Type B pancreatic cell (in vitro differentiated cells): ENCODE data around the gene ZNF726. TPM values are rescaled to one million over a fixed set of nuclear protein-coding genes. Genes with fewer than 3 reads are reported as not detected.

Source experiments
- DNase-seq: peaks from one replicate; pipeline ENCODE4 v3.0.0; 2021; ENCODE audit warnings: mixed read lengths; ENCODE audit not compliant: unreplicated experiment; ENCODE audit errors: extremely low spot score
- H3K27ac Mint-ChIP-seq: 2 replicates; pipeline ENCODE4 v1.8.0; 2021; ENCODE audit warnings: mild to moderate bottlenecking, mixed read lengths
- H3K27me3 Mint-ChIP-seq: 2 replicates; pipeline ENCODE4 v1.8.0; 2021; ENCODE audit warnings: mixed read lengths
- H3K36me3 Mint-ChIP-seq: 2 replicates; pipeline ENCODE4 v1.8.0; 2021; ENCODE audit warnings: mixed read lengths
- H3K4me1 Mint-ChIP-seq: one replicate; pipeline ENCODE4 v1.8.0; 2021; ENCODE audit warnings: mixed read lengths; ENCODE audit not compliant: unreplicated experiment
- H3K4me3 Mint-ChIP-seq: 2 replicates; pipeline ENCODE4 v1.8.0; 2021; ENCODE audit warnings: mild to moderate bottlenecking, mixed read lengths
- H3K9me3 Mint-ChIP-seq: 2 replicates; pipeline ENCODE4 v1.8.0; 2021; ENCODE audit warnings: mixed read lengths
- CTCF ChIP-seq: fragments of 200-600 bp; sonication (generic); conservative IDR thresholded peaks from 2 replicates; pipeline ENCODE4 v1.5.0; 2021; ENCODE audit warnings: antibody characterized with exemption, mild to moderate bottlenecking
- total RNA-seq: library from RNA; stranded (reverse); gene quantifications from 2 replicates; pipeline ENCODE4 v1.2.1, GENCODE V29; 2021; ENCODE audit warnings: low replicate concordance

Gene ZNF726
- total RNA-seq, 1 donor from 2014 or later = 6.8 TPM

DNA sequence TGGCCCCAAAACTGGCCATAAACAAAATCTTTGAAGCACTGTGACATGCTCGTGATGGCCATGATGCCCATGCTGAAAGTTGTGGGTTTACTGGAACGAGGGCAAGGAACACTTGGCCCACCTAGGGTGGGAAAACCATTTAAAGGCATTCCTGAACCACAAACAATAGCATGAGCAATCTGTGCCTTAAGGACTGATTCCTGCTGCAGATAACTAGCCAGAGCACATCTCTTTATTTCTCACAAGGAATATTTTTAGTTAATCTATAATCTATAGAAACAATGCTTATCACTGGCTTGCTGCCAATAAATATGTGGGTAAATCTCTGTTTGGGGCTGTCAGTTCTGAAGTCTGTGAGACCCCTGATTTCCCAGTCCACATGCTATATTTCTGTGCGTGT lies 10.3 kb upstream of the ZNF726 start:
- no peak for TF ChIP-seq CTCF
- peaks cover 3% of the 10 kb centered on the region for H3K9me3 Mint-ChIP-seq

DNA sequence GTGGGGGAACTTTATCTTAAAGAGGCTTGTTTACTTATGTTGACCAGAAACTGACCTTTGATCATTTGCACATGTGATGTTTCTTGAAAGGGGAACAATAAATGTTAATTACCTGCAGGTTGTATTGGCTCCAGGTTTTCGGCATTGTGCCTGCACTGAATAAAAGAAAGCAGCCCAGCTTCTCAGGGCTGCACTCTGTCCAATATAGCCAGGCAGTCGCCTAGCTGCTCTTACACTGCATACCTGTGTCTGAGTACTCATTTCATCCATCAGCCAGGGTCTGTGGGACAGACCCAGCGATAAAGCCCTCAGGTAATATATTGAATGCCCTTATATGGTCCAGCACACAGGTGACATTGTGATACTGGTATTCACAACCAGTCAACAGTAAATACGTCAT lies 8.9 kb upstream of the ZNF726 start:
- peaks cover 3% of the 10 kb centered on the region for H3K9me3 Mint-ChIP-seq
- DNase-seq = no peak
- H3K27me3 Mint-ChIP-seq = no peaks in the 10 kb centered on the region
- no peaks in the 10 kb centered on the region for H3K4me1 Mint-ChIP-seq
- H3K36me3 Mint-ChIP-seq = no peaks in the 10 kb centered on the region
- no peak overlapping the region for H3K4me3 Mint-ChIP-seq
- H3K27ac Mint-ChIP-seq = no peak overlapping the region
- no peak for TF ChIP-seq CTCF

More for the DNA sequence above, 10.3 kb upstream of the ZNF726 start:
- no peaks in the 10 kb centered on the region for H3K4me1 Mint-ChIP-seq
- H3K4me3 Mint-ChIP-seq = no peak overlapping the region
- no peaks in the 10 kb centered on the region for H3K36me3 Mint-ChIP-seq
- no peak for DNase-seq
- H3K27ac Mint-ChIP-seq = no peak overlapping the region
- H3K27me3 Mint-ChIP-seq = no peaks in the 10 kb centered on the region

GRCh38 chr19:23906835-23907234 lies 7.9 kb upstream of the ZNF726 start:
- H3K9me3 Mint-ChIP-seq = peaks cover 3% of the 10 kb centered on the region

GRCh38 chr19:23908165-23908564 lies 6.5 kb upstream of the ZNF726 start:
- no peak overlapping the region for H3K27ac Mint-ChIP-seq
- H3K4me1 Mint-ChIP-seq = no peaks in the 10 kb centered on the region
- no peaks in the 10 kb centered on the region for H3K36me3 Mint-ChIP-seq
- DNase-seq = no peak
- no peak for TF ChIP-seq CTCF
- no peak overlapping the region for H3K4me3 Mint-ChIP-seq
- no peaks in the 10 kb centered on the region for H3K27me3 Mint-ChIP-seq
- peaks cover 7% of the 10 kb centered on the region for H3K9me3 Mint-ChIP-seq

More at GRCh38 chr19:23906835-23907234, 7.9 kb upstream of the ZNF726 start:
- H3K27me3 Mint-ChIP-seq = no peaks in the 10 kb centered on the region
- no peak for TF ChIP-seq CTCF
- H3K27ac Mint-ChIP-seq = no peak overlapping the region
- DNase-seq = no peak
- H3K36me3 Mint-ChIP-seq = no peaks in the 10 kb centered on the region
- H3K4me1 Mint-ChIP-seq = no peaks in the 10 kb centered on the region
- H3K4me3 Mint-ChIP-seq = no peak overlapping the region

DNA sequence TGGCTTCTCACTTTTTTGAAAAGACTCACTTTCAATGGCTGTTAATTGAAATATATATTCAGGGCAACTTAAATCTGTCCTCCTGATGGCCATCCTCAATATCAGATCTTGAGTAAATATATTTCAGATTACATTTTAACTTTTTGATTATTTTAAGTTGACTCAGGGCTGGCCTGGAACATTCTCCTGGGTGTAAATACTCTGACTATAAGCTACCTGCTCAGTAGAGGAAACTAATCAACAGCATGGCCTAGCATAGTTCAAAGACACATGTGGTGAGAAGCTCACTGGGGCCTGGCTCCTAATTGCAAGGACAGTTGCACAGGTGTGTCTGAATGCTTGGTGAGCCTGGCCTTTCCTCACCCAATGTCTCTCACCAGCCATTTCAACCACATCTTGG lies 5.5 kb upstream of the ZNF726 start:
- H3K27me3 Mint-ChIP-seq = no peaks in the 10 kb centered on the region
- H3K36me3 Mint-ChIP-seq = no peaks in the 10 kb centered on the region
- TF ChIP-seq CTCF = no peak
- H3K9me3 Mint-ChIP-seq = peaks cover 14% of the 10 kb centered on the region
- H3K27ac Mint-ChIP-seq = no peak overlapping the region
- no peaks in the 10 kb centered on the region for H3K4me1 Mint-ChIP-seq
- no peak overlapping the region for H3K4me3 Mint-ChIP-seq
- no peak for DNase-seq

DNA sequence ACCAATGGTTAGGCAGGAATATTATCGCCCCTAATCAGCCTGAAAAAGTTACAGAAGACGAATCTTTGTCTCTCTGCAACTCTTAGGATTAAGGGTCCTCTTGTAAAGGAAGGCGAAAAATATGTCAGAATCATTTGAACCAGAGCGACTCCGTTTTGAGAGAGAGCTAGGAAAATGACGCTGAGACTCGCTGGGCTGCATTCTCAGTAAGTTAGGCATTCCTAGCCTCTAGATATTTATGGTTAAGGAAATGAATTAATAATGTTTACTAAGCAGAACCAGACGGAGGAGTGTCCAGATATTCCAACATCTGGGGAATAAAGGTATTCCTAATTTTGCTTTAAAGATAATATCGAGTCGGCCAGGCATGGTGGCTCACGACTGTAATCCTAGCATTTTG lies 755 bp upstream of the ZNF726 start:
- H3K36me3 Mint-ChIP-seq = no peaks in the 10 kb centered on the region
- peak overlapping the region; percentile 89 for H3K4me3 Mint-ChIP-seq
- H3K27me3 Mint-ChIP-seq = no peaks in the 10 kb centered on the region
- H3K4me1 Mint-ChIP-seq = no peaks in the 10 kb centered on the region
- H3K27ac Mint-ChIP-seq = peak overlapping the region; percentile 92
- H3K9me3 Mint-ChIP-seq = peaks cover 15% of the 10 kb centered on the region
- no peak for DNase-seq
- TF ChIP-seq CTCF = no peak
